ENCODE measurements around the gene PTCD2.
"Not testable (repeated sequence)": the region's sequence is repeated elsewhere in the genome, so short reads cannot be mapped to it uniquely, and the experiment has no call there.

The PTCD2 gene

DNA sequence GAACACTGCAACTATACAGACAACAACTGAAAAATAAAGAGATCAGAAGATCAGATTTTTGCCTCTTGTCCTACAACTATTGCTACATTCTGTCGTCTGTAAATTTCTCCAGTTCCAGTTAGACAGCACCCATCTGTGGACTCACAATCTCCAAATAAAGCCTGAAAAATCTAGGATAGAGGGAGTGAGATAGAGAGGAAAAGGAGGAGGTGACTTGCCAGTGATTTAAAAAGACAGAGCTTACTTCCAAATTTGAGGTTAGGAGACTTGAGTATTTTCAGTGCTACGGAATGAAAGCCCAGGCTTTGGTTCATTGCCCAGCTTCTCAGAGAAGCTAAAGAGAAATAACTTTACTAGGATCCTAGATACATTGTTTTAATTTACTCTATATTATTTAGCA lies 63.6 kb downstream of the PTCD2 start:
- DNase-seq = no peak

DNA sequence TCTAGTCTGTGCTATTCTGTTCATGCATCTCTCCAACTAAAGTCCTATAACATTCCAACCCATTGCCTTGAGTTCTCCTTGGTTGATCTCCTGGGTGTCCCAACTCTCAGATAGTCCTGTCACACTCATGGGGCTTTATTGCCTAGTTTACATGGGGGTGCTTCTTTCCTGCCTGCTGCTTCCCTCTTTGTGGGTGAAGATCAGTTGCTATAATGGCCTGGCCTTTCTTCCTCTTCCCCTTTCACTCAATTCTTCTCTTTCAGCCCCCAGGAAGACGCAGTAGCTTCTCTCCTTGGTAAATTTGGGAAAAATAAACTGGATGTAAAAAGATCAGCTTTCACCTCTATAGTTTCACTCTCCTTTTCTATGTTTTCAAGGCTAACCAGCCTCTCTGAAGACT lies 66.5 kb downstream of the PTCD2 start:
- no peak for DNase-seq

DNA sequence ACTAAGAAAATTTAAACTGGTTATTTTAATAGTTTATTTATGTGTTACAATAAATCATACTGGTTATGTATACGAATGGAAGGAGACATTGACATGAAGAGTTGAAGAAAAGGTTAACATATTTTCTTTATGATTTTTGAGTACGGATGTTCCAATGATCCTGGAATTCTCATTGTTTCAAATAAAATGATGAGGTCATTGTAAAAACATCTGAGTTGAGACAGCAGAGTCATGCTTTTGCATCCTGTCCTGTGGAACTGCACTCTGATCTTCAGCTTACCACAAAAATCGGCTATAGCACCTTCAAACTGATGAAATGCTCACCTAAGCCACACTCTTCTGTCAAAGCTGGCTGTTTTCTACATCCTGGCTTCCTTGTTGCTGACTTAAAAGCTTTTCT lies 67.8 kb downstream of the PTCD2 start:
- no peak for DNase-seq

DNA sequence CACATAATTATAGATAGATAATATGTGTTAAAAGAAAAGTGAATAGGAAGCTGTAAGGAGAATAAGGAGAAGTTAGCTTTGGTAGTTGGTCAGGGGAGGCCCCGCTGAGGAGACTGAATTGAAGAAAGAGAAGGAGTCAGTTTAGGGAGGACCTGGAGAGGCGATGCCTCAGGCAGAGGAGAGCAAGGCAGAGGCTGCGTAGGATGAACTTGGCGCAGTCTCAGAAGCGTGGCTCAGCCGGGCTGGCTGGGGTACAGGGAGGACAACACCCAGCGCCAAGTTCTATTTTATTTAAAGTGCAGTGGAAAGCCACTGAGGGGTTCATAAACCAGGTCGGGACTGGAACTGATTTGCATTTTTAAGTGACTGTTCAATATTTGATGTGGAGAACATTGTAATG lies 68.5 kb downstream of the PTCD2 start:
- no peak for DNase-seq

DNA sequence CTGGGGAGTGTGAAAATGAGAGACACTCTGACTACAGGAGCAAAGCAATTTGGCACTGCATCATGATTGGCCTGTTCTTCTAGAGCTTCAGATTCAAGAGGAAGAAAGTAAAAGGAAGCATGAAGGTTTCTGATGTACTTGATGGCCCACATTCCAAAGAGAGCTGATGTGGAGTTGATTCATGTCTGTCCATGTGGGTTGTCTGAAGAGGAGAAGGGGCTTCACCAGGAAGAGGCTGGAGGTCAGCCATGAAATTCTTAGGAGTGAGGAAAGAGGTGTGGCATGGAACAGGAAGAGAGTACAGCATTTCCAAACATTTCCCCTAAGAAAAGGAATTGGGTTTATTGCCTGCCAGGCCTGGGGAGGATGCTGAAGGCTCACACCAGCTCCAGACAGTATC lies 70.7 kb downstream of the PTCD2 start:
- DNase-seq = no peak

DNA sequence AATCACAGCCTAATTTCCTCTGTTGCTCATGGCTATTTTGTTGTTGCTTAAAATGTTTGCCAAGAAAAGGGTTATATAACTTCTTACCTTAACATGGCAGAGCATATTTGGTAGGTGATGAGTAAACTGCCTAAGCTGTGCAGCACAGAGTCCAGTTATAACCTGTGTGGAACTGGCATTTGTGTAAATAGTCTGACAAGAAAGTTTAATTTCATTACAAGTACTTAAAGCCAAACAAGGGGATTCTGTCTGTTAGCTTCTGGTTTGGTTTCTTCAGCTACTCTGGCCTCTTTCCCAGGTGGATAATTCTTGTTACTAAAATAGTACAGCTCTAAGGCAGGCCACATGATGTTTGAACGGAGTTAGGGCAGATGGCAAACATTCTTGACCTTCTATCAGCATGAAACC lies 72.2 kb downstream of the PTCD2 start:
- DNase-seq = no peak

DNA sequence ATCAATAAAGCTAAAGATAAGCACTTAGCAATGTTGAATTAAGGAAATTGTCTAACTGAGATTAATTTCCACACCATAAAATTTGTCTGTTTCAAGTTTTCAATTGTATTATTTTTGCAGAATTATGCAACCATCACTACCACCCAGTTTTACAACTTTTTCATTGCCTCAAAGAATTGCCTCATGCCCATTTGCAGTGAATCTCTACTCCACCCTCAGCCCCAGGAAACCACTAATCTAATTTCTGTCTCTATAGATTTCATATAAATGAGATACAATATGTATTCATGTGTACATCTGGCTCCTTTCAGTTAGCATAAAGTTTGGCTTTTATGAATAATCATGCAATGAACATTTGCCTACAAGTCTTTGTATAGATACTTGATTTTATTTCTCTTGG lies 72.9 kb downstream of the PTCD2 start:
- DNase-seq = no peak

DNA sequence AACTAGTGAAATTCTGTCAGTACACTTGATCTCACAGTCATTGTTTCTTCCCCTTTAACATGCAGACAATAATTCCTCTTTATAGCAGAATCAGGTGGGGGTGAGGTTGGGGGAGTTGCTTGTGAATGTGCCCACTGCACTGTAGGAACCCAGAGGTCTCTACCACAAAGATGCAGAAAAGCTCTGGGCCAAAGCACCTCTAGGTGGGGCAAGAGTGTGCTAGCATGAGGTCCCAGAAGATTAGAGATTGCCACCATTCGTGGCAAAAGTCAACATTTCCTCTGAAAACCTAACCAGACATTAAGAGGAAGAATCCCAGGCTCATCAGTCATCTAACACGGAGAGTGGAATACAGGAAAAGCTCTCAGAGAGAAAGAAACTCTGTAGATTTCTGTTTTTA lies 74.5 kb downstream of the PTCD2 start:
- DNase-seq = no peak

DNA sequence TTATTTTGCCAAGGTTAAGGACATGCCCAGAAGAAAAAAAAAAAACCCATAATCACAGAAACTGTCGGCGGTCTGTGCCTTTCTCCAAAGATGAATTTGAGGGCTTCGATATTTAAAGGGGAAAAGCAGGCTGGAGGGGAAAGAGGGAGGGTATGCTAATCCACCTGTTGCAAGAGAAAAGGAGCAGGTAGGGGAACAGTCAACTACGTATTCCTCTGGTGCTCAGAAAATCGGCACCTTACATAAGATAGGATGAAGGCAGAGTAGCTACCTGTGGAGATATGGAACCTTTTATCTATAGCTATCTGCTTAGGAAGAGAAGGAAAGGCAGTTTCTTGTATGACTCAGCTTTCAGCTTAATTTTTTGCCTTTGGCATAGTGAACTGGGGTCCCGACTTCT lies 77.7 kb downstream of the PTCD2 start:
- no peak for DNase-seq

DNA sequence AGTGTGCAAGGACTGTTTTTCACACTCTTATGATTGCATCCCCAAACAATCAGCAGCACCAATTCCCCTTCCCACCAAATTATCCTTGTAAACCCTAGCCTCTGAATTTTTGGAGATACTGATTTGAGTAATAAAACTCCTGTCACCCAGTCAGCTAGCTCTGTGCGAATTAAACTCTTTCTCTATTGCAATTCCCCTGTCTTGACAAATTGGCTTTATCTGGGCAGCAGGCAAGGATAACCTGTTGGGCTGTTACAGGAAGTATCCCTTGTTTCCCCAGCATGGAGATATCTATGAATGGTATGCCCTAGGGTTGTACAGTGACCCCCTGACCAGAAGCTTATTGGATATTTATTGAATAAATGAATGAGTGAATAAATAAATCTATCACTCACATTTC lies 80.8 kb downstream of the PTCD2 start:
- no peak for DNase-seq

DNA sequence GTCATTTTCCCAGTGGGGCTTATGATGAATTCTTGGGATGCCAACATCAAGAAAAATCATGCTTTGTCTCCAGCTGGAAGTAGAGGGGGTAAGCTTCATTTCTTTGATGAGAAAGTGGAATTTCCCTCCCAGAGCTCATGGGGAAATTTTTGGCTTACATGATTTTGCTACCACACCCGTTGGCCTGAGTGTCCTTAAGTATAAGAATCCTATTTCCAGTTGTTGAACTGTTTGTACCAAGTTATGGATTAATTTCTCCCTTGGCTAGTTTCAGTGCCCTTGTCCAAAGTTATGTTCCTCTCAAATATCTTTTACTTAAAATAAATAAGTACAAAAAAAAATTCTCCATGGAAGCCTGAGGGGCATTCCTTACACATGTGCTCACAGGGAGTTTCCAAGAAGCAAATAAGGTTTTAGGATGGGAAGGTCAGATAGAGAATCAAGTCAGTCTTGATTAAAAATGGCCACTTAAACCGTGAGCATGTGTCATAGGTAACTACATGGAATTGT lies 82.3 kb downstream of the PTCD2 start:
- no peak for DNase-seq

DNA sequence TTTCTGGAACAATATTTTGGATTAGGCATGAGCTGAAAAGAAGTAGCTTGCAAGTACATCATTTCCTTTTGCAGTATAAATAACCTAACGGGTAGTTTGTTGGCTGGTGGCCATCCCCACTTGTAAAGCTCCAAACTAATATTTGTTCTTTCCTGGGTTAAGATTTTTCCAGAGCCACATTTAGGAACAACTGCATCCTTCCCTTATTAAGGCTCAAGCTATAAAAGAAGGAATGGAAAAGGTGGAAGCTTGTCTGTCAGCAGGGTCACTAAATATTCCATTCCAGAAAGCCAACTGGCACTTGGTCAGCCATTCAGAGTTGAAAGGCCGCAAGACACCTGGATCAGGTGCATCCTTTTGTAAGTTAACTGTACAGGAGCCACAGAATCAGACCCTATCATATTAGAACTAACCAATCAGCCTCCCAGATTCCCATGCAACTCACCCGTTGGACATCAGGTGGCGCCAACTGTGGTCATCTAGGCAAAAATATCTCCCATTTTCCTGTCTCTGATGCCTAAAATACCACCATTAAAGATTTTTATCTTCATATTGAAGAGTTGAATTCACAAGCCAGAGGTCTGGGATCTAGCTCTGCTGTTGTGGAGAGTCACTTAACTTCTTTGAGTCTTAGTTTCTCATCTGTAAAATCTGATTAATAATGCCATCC lies 82.9 kb downstream of the PTCD2 start:
- DNase-seq = no peak

DNA sequence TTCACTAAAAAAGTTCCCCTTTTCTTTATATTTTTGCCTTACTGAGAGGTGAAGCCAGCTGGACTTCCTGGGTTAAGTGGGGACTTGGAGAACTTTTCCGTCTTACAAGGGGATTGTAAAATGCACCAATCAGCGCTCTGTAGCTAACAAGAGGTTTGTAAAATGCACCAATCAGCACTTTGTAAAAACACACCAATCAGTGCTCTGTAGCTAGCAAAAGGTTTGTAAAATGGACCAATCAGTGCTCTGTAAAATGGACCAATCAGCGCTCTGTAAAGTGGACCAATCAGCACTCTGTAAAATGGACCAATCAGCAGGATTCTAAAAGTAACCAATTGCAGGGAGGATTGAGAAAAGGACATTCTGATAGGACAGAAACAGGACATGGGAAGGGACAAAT lies 84.6 kb downstream of the PTCD2 start:
- not testable (repeated sequence) for DNase-seq

DNA sequence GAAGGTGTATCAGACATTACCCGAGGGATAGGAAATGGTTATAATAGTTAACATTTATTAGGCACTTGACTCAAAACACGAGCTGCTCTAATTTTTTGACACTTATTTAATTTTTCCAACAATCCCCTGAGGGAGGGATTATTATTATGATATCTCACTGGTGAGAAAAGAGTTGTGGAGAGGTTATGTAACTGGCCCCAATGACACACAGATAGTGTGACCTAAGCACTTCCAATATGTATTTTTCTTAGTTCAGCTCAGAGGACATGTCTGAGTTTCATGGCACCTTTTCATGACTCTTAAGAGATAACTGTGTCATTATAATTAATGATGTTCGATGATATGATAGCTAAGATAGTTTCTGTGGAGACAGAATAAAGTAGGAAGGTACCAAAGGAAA lies 86.9 kb downstream of the PTCD2 start:
- DNase-seq = no peak

DNA sequence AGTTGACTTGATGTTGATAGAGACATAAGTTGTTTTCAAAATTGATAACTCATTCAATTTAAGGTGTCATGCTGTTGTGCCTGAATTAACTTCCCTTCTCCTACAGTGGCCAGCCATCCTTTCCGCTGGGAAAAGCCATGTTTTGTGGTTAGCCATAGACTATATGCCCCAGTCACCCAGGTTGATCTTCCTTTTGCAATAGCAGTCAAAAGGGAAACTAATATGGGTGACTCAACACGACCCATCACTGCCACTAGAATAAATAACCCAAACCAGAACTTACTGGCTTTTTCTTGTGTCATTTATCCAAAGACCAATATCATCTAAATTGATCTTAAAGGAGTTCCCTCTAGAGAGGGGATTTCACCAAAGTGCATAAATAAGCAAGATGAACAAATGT lies 87.4 kb downstream of the PTCD2 start:
- no peak for DNase-seq

DNA sequence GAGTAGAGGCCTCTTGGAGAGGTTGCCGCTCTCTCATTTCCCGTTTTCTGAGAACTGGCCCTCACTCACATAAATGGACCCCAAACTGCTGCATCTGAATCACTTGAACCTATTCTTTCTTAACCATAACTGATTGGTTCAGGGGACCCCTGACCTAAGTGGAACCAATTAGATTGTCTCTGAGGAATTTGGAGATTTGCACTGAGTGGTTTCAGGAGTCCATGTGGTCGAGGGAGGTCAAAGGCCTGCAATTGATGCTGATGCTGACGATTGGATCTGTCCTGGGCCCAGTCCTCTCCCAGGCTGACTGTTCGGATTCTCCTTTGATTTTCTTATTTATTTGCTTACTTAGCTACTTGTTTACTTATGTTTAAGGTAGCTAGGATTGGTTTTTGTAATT lies 88.0 kb downstream of the PTCD2 start:
- DNase-seq = no peak

DNA sequence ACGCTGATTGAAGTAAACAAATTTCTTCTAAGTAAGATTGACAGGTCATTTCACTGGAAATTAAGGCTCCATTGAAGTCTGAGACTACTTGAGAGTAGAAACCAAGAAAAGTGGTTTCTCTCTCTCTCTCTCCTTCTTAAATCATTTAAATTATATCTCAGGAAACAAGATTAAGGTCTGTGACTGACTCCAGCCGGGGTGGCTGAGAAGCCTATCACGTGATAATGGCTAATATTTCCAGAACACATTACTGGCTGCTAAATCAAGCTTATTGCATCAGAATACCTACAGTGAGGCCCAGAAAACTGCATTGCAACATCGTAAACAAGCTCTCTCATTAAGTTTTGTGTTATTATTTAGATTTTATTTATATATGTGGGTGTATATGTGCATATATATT lies 88.4 kb downstream of the PTCD2 start:
- no peak for DNase-seq

DNA sequence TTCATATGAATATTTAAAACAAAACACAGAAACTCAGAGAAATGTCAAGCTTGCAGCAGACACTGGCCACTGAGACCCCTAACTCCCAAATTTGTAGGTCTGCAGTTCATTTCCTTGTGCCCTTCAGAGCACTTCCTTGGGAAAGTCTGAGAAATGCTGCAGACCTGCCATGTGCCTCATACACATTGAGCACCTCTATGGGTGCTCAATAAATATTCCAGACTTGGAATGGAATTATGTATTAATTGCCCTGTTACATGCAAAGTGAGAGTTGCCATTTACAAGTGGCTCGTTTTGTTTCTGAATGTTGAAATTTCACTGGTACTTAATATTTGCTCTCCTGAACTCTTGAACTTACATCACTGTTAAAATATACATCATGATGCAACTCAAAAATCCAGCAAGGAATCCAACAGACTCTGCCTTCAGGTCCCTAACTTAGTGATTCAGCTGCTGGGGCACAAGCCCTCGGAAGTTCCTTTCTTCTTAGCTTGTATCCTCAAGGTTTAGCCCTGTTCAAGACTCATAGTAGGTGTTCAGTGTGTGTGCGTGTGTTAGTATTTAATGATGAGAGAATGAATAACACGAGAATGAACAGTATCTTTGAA lies 90.6 kb downstream of the PTCD2 start:
- DNase-seq = no peak

DNA sequence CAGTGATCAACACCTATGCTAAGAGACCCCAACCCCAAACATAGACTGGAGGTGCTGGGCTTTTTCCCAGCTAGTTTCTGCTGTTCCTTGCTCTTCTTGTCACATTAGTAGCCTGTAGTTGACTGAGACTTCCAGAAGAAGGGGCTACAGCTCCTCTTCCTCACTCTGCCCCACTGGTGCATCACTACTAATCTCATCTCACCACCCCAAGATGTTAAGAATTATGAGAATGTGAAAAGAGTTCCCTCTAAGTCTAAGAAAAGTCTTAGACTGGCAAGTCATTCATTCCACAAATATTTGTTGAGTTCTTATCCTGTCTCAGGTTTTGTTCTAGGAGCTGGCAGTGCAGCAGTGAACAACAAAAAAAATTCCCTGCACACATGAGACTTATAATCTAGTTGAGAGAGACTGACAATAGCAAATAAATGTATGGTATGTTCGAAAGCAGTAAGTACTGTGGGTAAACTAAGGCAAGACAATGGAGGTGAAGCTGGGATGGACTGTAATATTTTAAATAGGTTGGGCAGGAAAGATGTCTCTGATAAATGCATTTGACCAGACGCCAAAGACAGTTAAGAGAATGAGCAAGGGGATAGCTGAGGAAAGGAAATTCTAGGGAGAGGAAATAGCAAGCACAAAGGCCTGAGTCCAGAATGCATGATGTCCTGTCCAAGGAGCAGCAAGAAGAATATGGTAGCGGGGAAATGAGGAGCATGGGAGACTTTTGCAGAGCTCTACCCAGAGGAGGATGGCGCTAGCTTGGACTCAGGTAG lies 92.3 kb downstream of the PTCD2 start:
- no peak for DNase-seq

DNA sequence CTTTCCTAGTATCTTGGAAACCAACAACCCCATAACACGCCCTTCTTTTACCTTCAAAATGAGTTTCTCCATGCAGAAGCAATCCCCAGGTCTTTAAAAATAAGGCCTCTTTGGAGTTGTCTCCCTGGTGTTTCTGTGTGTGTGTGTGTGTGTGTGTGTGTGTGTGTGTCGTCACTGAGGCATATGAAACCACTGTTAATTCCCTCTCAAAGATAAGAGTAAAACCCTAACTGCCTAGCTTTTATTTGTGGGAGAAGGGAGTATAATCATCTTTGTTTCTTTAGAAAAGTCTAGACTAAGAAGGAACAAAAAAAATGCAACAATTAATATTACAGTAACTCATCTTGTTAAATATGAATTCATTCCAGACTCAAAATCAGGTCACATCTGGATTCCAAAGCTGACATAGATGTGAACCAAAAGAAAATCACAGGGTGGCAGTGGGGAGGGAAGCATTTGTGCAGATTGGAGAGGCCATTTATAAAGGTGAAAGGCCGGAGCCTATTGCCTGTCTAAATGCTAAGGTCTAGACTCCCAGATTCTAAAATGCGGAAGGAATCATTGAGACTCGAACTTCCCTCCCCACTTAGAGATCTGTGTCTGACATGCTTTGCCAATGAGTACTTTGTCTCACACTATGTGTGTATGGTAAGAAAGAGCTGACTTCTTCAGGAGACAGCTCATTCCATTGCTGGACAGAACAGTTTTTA lies 95.6 kb downstream of the PTCD2 start:
- DNase-seq = no peak

DNA sequence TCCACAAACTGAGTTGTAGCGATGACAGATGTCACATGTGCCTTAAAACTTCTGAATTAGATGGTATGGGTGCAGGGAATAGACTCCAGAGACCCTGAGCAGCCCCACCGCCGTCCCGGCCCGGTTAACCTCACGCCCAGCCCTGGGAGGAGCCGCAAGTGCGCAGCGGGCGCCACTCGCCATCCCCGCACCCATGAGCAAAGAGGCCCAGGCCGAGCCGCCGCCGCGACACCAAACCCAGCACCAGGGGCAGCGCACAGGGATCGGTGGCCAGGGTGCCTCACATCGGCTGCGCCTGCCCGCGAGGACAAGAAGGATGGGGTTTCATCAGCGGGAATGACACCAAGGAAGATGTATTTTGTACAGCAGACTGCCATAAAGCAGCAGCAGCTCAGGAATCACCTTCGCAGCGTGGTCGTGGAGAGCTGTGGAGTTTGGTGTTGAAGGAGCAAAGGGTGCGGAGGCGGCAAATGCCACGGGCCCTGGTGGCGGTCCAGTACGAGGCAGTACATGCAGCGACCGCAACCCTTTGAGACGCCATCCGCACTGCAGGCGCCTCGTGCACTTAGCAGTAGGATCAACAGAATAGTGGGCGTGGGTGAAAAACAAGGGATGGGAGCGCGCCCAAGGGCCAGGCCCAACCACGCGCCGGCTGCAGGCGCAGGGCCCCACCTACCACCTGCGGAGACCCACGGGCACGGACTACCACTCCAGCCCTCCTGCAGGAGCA lies 97.3 kb downstream of the PTCD2 start:
- no peak for DNase-seq
